Amniotic epithelial cell (primary cell): Measurements from ENCODE around the gene EML5.
"Not testable (repeated sequence)": the region's sequence is repeated elsewhere in the genome, so short reads cannot be mapped to it uniquely, and the experiment has no call there.

Source experiments
- DNase-seq: peaks from one replicate; pipeline ENCODE4 v3.0.0-alpha.2; 2010; ENCODE audit warnings: low read depth

Gene EML5

DNA sequence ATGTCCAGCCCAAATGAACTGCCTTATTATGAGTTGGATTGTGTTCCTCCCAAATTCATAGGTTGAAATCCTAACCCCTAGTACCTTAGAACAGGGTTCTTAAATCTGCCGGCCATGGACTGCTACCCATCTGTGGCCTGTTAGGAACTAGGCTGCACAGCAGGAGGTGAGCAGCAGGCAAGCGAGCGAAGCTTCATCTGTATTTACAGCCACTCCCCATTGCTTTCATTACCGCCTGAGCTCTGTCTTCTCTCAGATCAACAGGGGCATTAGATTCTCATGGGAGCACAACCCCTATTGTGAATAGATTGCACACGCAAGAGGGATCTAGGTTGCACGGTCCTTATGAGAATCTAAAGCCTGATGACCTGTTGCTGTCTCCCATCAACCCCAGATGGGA lies 9.8 kb upstream of the EML5 start:
- no peak for DNase-seq

DNA sequence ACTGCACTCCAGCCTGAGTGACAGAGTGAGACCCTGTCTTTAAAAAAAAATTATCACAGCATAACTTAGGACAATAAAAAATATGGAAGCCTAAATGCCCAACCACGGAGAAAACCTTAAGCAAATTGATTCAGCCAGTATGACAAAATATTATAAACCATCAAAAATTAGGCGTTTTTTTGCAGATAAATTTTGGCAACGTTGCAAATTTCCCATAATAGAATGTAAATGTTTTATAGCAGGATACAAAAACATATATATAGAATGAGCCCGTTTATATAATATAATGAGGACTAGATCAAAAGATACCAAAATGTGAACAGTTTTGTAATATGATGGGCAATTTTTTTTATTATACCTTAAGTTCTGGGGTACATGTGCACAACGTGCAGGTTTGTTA lies 6.8 kb upstream of the EML5 start:
- DNase-seq, result no peak

DNA sequence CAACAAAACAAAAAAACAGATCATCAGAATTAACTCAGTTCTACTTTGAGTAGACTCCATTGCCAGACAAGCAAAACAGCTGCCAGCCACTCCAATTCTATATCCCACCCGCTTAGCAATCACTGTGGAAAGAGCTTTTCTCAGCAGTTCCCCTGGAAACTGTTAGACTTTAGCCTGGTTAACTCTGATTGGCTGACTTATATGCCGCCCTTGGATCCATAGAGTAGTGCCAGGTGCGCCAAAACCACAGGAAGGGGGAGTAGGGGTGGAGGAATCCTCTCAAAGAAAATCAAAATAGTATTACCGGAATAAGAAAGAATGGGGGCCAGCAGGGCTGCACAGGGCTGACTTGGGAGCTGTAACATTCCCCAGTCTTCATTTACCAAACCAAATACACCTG lies 5.4 kb upstream of the EML5 start:
- DNase-seq, result no peak

DNA sequence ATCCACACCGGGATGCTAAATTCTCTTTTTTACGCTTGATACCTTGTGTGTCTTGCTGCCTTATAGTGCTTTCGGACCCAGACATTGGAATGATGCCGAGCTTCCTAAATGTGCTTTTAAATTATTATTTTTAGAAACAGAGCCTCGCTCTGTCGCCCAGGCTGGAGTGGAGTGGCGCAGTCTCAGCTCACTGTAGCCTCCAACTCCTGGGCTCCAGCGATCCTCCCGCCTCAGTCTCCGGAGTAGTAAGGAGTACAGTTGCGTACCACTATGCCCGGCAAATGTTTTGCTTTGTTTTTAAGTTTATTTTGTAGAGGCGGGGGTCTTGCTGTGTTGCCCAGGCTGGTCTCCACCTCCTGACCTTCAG lies 489 bp upstream of the EML5 start:
- no peak for DNase-seq

DNA sequence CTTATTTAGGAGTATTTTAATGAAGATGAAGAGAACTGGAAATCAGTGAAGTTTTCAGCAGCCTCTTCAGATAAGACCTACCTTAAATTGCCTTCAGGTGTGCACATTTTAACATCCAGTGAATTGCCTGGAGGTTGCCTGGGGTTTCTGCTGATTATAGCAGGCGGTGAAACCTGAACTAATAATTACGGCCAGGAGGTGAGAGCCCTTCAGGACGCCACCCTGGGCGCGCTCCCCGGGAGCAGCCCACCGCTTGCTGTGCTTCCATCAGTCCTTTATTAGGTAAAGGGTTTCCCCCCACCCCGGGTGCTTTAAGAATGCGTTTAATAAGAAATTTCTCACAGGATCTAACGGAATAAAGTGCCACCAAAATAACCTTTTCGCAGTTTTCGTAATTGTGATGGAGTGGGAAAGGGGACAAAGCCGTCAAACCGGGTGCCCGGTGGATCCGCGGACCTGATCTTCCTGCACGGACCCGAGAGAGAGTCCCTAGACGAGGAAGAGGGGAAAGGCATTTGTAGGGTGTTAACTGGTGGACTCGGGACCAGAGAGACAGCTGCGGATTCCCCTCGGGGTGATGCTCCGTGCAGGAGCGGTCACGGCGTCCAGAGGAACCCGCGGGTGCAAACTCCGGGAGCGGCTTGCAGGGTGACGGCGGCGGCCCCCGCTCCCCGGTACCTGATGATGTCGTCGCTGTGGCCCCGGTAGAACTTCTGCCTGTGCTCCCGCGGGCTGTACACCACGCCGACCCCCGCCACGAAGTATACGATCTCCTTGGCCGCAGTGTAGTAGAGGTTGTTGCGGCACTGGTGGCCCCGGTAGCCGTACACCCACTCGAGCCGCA lies 902 bp downstream of the EML5 start:
- no peak for DNase-seq

DNA sequence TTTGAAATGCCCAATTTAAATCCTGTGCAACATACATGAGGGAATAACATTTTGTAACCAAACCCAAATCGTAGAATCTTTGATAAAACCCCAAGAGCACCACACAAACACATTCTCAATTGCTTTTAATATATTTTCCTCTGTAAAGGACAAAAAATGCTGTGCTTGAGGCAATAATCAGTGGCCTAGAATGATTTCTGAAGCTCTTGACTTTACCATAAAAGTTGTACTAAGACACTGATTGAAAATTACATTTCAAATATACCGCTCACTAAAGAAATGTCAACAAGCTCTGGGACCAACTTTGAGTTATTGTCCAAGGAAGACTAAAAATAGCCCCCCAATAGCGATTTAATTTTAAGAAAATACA lies 1.5 kb downstream of the EML5 start:
- no peak for DNase-seq

DNA sequence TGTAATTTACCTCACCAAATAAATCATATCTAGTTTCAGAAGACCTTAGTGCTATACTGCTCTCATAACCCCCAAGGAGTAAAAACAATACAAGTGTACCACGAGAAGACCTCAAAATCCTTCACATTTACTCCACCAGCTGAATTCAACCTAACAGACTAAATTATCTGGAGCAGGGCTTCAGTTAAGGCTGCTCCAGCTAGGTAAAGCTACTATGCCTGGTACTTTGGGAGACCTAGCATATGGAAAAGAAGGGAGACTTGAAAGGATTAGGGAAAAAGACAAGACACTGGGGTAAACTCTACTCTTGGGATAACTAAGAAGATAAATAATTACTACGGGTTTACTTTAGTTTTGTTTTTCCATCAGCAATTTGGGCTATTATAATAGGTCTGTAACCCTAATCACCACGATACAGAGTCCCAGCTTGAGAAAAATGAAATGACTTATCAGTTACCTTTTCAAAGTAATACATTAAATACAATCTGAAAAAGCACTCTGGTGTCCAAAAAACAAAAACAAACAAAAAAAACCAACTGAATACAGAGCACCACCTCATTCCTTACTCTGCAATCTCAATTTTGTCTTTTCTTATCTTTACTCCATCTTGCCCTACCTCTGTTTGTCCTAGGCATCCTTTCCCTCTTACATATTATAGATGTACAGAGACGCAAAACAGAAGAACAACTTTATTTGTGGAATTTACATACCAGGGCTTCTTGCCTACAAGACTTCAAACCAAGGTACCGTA lies 2.1 kb downstream of the EML5 start:
- DNase-seq, result no peak

DNA sequence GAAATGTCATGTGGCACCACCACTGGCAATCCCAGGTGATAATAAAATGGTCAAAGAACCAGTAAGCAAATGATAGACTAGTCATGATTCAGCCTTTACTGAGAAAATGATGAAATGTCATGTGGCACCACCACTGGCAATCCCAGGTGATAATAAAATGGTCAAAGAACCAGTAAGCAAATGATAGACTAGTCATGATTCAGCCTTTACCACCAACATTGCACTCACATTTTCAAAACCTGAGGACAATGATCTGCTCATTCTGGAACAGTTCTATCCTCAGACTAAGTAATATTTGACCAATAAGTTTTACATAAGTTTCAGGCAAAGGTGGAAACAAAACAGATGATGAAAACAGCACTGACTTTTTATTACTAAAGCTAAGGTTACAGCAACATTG lies 3.2 kb downstream of the EML5 start:
- DNase-seq, result not testable (repeated sequence)

DNA sequence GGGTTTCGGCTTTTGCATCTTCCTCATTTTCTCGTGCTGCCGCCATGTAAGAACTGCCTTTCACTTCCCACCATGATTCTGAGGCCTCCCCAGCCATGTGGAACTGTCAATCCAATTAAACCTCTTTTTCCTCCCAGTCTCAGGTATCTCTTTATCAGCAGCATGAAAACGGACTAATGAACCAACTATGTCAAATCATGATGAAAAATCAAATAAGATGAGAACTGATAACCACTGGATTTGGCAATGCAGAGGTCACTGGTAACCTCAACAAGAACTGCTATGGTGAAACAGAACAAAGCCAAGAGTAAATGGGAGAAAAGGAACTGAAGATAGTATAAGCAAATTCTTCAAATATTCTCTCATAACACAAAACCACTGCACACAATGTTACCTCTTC lies 6.0 kb downstream of the EML5 start:
- no peak for DNase-seq

DNA sequence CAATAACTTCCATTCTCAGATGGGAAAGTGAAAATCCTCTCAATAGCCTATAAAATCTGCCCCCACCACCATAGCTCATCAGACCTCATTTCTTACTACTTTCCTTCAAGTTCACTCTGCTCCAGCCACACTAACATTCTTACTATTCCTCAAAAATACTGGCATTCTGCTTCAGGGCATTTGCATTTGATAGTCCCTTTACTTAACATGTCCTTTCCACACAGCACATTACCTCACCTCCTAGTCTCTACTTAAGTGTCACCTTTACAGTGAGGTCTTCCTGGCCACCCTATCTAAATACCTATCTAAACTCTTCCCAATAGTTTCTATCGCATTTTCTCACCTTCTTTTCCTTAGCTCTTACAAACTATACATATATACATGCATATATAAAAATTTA lies 6.8 kb downstream of the EML5 start:
- no peak for DNase-seq

DNA sequence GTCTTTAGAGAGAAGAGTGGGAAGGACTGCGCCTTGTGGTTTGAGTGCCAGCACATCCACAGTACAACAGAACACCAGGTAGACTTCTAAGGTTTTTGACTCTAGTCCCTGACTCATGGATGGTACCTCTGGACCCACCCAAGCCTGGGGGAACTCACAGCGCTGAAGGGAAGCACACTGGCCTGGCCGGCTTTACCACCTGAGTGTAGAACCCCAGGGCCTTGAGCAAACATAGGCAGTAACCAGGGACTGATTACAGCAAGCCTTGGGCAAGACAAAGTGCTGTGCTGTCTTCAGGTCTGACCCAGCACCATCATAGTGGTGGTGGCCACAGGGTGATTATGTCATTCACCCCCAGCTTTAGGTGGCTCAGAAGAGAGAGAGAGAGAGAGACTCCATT lies 17.2 kb downstream of the EML5 start:
- no peak for DNase-seq

DNA sequence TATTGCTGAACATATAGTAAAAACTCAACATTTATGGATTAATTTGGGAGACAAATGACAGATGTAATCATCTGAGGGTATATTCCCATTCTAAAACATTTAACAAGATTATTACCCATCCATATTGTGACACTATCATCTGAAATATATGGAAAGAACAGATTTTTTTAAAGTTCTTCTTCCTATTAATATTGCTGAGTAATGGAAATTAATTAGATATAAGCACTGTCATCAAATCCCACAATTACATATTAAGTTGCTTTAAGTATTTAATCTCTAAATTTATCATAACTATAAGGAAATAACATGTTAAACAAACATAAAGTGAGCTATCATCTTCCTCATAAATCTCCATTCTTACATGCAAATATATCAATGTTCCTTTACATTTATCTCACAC lies 22.0 kb downstream of the EML5 start:
- DNase-seq, result no peak

DNA sequence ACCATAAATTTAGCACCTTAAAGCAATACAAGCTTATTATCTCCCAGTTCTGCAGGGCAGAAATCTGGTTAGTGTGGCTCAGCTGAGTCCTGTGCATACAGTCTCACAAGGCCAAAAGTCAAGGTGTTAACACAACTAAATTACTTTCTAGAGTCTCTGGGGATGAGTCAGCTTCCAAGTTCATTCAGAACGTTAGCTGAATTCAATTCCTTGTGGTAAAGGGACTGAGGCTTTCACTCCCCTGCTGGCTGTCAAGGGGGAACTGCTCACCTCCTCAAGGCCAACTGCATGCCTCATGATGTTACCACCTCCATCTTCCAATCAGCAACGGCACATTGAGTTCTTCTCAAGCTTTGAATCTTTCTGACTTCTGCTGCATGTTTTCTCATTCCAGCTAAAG lies 27.6 kb downstream of the EML5 start:
- DNase-seq, result peak; percentile 41

DNA sequence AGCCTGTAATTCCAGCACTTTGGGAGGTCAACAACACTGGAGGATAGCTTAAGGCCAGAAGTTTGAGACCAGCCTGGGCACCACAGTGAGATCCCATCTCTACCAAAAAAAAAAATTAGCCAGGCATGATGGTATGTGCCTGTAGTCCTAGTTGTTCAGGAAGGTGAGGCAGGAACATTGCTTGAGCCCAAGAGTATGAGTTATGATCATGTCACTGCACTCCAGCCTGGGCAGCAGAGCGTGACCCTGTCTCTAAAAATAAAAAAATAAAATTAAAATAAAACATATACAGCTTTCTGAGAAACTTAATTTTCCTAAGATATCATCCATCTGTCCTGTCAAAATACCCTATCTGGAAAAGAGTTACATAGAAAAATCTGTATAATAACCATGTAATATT lies 38.9 kb downstream of the EML5 start:
- DNase-seq, result no peak

DNA sequence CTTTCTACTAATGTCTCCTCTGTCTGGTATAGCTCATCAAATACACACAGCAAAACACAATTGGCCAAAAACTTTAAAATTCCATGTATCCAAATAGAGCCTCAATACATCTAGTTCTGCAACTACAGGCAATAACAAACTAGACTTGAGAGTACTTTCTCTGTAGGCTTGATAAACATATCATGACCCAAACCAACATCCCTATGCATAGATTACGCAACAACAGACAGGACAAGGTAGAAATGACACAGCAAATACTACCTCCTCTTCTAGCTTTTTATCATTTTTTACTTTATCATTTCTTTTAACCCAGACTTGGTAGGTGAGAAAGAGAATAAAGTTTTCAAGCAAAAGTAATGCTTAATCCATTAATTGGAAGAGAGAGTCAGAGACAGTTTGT lies 41.8 kb downstream of the EML5 start:
- no peak for DNase-seq

DNA sequence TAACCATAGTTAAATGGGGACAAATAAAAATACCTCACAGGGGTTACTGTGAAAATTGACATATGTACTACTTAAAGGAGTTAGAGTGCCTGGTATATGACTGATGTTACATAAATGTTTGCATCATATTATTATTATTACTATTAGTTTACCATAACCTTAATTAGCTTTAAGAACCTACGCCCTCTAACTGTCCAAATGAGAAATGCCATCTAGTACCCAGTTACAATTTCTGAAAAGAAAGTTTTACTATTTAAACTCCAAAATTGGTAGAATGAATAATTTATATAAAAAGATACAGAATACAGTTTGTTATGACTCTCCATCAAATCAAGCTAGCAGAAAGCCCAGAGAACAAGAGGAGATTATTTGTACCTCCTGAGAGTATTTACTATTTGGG lies 42.3 kb downstream of the EML5 start:
- DNase-seq, result no peak

DNA sequence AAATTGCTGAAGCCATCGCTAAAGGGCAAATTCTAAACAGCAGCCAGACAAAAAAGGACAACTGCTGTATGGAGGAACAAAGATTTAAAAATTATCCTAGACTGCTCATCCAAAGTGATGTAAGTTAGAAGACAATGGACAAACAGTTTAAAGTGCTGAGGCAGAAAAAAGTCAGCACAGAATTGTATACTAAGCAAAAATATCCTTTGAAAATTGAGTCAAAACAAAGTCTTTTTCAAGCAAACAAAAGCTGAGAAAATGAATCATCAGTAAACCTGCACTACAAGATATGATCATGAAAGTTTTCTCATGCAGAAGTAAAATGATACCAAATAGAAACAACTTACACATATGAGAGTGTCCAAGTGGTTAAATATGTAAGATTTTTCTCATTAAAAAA lies 43.6 kb downstream of the EML5 start:
- no peak for DNase-seq

DNA sequence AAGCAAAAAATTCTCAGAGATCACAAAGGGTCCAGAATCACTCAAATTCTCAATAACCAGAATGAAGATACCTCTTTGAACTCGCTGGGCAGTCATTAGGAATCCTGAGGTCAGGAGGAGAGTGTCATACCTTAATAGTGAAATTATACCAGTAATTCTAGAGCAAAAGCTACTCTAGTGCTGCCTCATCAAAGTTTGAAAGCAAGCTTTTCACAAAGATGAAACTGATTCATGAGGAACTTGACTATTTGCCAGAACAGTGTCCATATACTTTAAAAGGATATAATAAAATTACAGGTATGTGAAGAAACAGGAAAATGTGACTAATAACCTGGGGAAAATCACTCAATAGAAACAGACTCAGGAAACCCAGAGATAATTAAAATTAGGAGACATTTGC lies 44.5 kb downstream of the EML5 start:
- DNase-seq, result no peak

DNA sequence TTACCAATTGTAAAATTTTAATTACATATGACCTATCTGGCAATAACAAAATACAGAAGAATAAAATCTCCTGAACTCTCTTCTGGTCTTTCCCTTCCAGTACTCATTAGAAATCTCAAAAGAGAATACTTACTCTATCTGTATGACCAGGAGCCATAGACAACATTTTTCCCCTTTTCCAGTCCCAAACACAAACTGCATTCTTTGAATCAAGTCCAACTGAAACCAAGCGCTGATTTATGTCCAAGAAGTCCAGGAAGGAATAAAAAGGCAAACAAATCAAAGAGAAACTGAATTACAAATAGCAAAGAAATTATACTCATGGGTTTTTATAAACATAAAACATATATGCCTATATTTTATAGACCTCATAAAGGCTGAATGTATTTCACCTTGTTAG lies 46.7 kb downstream of the EML5 start:
- DNase-seq, result no peak

DNA sequence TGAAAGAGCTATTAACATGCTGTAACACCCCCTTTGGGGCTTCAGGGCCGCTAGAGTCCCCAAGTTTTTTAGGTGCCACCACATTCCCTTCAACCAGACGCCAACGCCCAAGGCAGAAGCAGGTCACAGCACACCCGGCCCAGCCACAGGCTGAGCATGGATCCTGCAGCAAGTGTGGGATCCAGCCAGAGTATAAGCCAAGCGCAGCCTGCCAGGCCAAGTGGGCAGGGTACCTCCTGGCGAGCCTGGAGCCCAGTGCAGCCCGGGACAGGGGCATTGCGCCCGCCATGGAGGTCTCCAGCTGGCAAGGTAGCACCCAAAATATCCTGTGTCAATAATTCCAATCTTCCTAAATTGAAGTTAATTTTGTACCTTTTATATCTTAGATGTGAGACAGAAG lies 55.5 kb downstream of the EML5 start:
- no peak for DNase-seq

DNA sequence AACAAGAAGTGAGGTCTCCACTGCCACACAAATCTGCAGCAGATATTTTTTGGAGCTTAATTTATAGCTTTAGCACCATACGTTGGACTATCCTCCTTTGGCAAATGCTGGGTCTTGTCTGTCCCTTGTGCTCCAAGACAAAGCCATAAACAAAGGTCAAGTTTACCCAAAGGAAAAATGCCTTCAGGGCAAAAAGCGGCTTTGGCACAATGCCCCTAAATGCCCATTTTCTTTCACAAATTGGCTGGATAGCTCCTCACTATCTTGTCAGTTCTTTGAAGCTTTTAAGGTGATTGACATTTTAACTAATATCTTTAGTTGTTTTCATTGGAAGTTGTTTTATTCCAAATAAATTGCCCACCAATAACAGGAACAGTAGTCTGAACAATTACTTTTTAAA lies 59.6 kb downstream of the EML5 start:
- no peak for DNase-seq

DNA sequence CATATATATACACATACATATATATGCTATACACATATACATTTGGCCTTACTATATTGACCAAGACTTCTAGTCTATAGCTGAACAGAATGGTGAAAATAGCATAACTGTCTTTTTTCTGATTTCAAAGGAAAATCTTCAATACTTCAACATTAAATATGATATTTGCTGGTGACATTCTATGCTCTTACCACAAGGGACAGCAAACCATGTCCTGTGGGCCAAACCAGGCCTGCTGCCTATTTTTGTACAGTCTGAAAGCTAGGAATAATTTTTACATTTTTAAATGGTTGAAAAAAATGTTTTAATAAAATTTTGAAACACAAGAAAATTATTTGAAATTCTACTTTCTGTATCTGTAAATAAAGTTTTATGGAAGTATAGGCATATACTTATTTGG lies 63.6 kb downstream of the EML5 start:
- no peak for DNase-seq

DNA sequence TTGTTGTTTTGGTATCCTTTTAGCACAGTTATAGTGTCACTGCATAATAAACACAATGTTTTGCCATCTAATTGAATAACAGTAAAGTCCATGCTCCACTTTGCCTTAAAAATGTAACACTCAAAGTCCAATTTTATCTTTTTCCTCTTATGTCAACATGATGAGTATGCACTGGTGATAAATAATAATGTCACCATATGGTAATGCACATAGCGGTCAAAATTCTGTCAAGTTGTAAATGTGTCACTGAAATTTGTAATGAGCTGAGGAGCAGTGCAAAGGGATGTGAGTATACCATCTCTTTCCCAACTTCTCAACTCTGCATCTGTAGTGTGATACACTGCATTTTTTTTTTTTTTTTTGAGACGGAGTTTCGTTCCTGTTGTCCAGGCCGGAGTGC lies 65.7 kb downstream of the EML5 start:
- DNase-seq, result no peak

DNA sequence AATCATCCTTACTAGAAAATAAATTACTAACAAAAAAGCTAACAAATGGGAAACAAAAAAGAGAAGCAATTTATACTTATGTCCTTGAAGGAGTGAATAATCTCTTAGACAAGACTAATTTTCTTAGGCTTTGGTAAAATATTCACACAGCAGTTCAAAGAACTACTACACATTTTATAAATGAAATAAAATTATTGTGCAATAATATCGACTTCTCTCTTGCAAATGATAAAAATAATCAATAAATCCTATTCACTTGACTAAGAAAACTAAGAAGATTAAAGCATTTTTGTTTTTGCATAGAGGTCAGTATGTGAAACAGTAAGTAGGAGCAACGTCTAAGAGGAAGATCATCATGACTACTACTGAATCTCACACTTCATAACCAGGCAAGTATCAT lies 82.0 kb downstream of the EML5 start:
- no peak for DNase-seq
